Activated CD4-positive, alpha-beta T cell treated with anti-CD3 and anti-CD28 coated beads, Interleukin-2, amount 10 ng/mL, durations not matched to agents 7 days and 5 days (primary cell): ENCODE results near the gene BNIP5. TPM values are rescaled to one million over a fixed set of nuclear protein-coding genes. Genes with fewer than 3 reads are reported as not detected.

Experiments used
- CTCF ChIA-PET: fragments of 350-600 bp; sonication (Branson Sonifier 250); formaldehyde crosslinking; loops from one replicate; lab custom pipeline; 2021; ENCODE audit warnings: antibody characterized with exemption; lab: Charles Lee
- POLR2A ChIA-PET: fragments of 350-600 bp; sonication (Branson Sonifier 250); formaldehyde crosslinking; loops from one replicate; lab custom pipeline; 2021; ENCODE audit warnings: antibody characterized with exemption; lab: Charles Lee
- DNase-seq: peaks from one replicate; pipeline ENCODE4 v3.0.0-alpha.2; 2020
- H3K27ac Mint-ChIP-seq: one replicate; pipeline ENCODE4 v1.8.0; 2021; ENCODE audit warnings: mild to moderate bottlenecking, moderate library complexity, mixed read lengths
- H3K27me3 Mint-ChIP-seq: one replicate; pipeline ENCODE4 v1.8.0; 2021; ENCODE audit warnings: mixed read lengths
- H3K36me3 Mint-ChIP-seq: one replicate; pipeline ENCODE4 v1.8.0; 2021; ENCODE audit warnings: low read depth, mixed read lengths
- H3K4me1 Mint-ChIP-seq: one replicate; pipeline ENCODE4 v1.8.0; 2021; ENCODE audit warnings: mixed read lengths
- H3K4me3 Mint-ChIP-seq: one replicate; pipeline ENCODE4 v1.8.0; 2021; ENCODE audit warnings: mild to moderate bottlenecking, moderate library complexity, mixed read lengths
- H3K9me3 Mint-ChIP-seq: one replicate; pipeline ENCODE4 v1.8.0; 2021; ENCODE audit warnings: mixed read lengths
- total RNA-seq, 2 experiments: library from RNA; stranded (reverse); gene quantifications; one replicate each; pipeline ENCODE4 v1.2.3, GENCODE V29; 2021

The BNIP5 gene
- total RNA-seq, 2 experiments from 2014 or later = not detected

GRCh38 chr6:36277946-36278470 lies 58.7 kb downstream of the BNIP5 start:
- Mint-ChIP-seq H3K9me3 (no peaks in the 10 kb centered on the region), H3K4me3 (no peak overlapping the region), H3K27me3 (peaks cover 32% of the 10 kb centered on the region), H3K36me3 (no peaks in the 10 kb centered on the region), H3K27ac (no peak overlapping the region), H3K4me1 (no peaks in the 10 kb centered on the region)
- DNase-seq = no peak
- POLR2A ChIA-PET = no interaction called here
- CTCF ChIA-PET = no interaction called here

GRCh38 chr6:36276581-36277536 lies 59.8 kb downstream of the BNIP5 start:
- Mint-ChIP-seq H3K9me3 (no peaks in the 10 kb centered on the region), H3K4me3 (no peak overlapping the region), H3K27me3 (peaks cover 30% of the 10 kb centered on the region), H3K4me1 (no peaks in the 10 kb centered on the region), H3K27ac (no peak overlapping the region), H3K36me3 (no peaks in the 10 kb centered on the region)
- DNase-seq = no peak
- ChIA-PET POLR2A (no interaction called here), CTCF (interaction anchor here (0.7 to 0.8 kb wide), 2 partner anchors 13 to 1653 kb away, joined by 3 read pairs; no protein-coding TSS in a partner anchor)

GRCh38 chr6:36273802-36274514 lies 62.7 kb downstream of the BNIP5 start:
- Mint-ChIP-seq H3K9me3 (no peaks in the 10 kb centered on the region), H3K4me1 (no peaks in the 10 kb centered on the region), H3K27ac (no peak overlapping the region), H3K36me3 (no peaks in the 10 kb centered on the region), H3K4me3 (no peak overlapping the region), H3K27me3 (peaks cover 23% of the 10 kb centered on the region)
- ChIA-PET CTCF (no interaction called here), POLR2A (no interaction called here)
- DNase-seq = no peak

GRCh38 chr6:36273067-36273466 lies 63.6 kb downstream of the BNIP5 start:
- no peak overlapping the region for H3K4me3 Mint-ChIP-seq
- H3K4me1 Mint-ChIP-seq = no peaks in the 10 kb centered on the region
- no peaks in the 10 kb centered on the region for H3K36me3 Mint-ChIP-seq
- ChIA-PET POLR2A (no interaction called here), CTCF (no interaction called here)
- H3K27me3 Mint-ChIP-seq = peaks cover 20% of the 10 kb centered on the region
- no peaks in the 10 kb centered on the region for H3K9me3 Mint-ChIP-seq
- DNase-seq = no peak
- no peak overlapping the region for H3K27ac Mint-ChIP-seq

- Mint-ChIP-seq H3K27ac (no peak overlapping the region), H3K9me3 (no peaks in the 10 kb centered on the region), H3K4me3 (no peak overlapping the region), H3K27me3 (peaks cover 17% of the 10 kb centered on the region), H3K36me3 (no peaks in the 10 kb centered on the region), H3K4me1 (no peaks in the 10 kb centered on the region)
- ChIA-PET POLR2A (no interaction called here), CTCF (interaction anchor here (0.6 kb wide), 1 partner anchor 335 kb away, joined by 3 read pairs; no protein-coding TSS in a partner anchor)
- DNase-seq = no peak
These were observed 64.5 kb downstream of the BNIP5 start for GRCh38 chr6:36272234-36272633.

GRCh38 chr6:36269834-36270705 lies 66.6 kb downstream of the BNIP5 start, which contains the start of gene PNPLA1:
PNPLA1 (plus strand) TSS chr6:36270060; CDS start chr6:36270460, 400 bp downstream.
- Mint-ChIP-seq H3K4me3 (no peak within 1 kb of the TSS), H3K4me1 (no peaks in the 10 kb centered on the region), H3K9me3 (peaks cover 7% of the 10 kb centered on the region), H3K27me3 (peaks cover 15% of the 10 kb centered on the region), H3K36me3 (no peaks in the 10 kb centered on the region), H3K27ac (no peak within 1 kb of the TSS)
- ChIA-PET POLR2A (no interaction called here), CTCF (interaction anchor here (1.1 kb wide), 2 partner anchors 27 to 32 kb away, joined by 3 read pairs; no protein-coding TSS in a partner anchor)
- DNase-seq = no peak

- Mint-ChIP-seq H3K9me3 (peaks cover 7% of the 10 kb centered on the region), H3K4me1 (no peaks in the 10 kb centered on the region), H3K27me3 (peaks cover 13% of the 10 kb centered on the region), H3K4me3 (no peak overlapping the region), H3K27ac (no peak overlapping the region), H3K36me3 (no peaks in the 10 kb centered on the region)
- ChIA-PET POLR2A (no interaction called here), CTCF (no interaction called here)
- no peak for DNase-seq
These were observed 68.0 kb downstream of the BNIP5 start for GRCh38 chr6:36268478-36269275.

- Mint-ChIP-seq H3K9me3 (peaks cover 7% of the 10 kb centered on the region), H3K27ac (no peak overlapping the region), H3K4me3 (no peak overlapping the region), H3K4me1 (no peaks in the 10 kb centered on the region), H3K36me3 (no peaks in the 10 kb centered on the region), H3K27me3 (peaks cover 17% of the 10 kb centered on the region)
- ChIA-PET POLR2A (no interaction called here), CTCF (no interaction called here)
- DNase-seq = no peak
These were observed 68.8 kb downstream of the BNIP5 start for GRCh38 chr6:36267731-36268477.

- ChIA-PET CTCF (interaction anchor here (2.2 kb wide), 1 partner anchor 22 kb away, joined by 4 read pairs; no protein-coding TSS in a partner anchor), POLR2A (no interaction called here)
These were observed 69.6 kb downstream of the BNIP5 start for GRCh38 chr6:36266913-36267644.

More at GRCh38 chr6:36266913-36267644, 69.6 kb downstream of the BNIP5 start:
- H3K4me1 Mint-ChIP-seq = no peaks in the 10 kb centered on the region
- H3K36me3 Mint-ChIP-seq = no peaks in the 10 kb centered on the region
- H3K4me3 Mint-ChIP-seq = no peak overlapping the region
- H3K27me3 Mint-ChIP-seq = peaks cover 18% of the 10 kb centered on the region
- peaks cover 7% of the 10 kb centered on the region for H3K9me3 Mint-ChIP-seq
- H3K27ac Mint-ChIP-seq = no peak overlapping the region
- DNase-seq = no peak
